Lower leg skin (tissue), 3 donors: Measurements from ENCODE around the gene KIAA0040.

Experiments
- CTCF ChIP-seq, 3 donors: fragments of 450-650 bp; IDR thresholded peaks; one replicate each; pipeline ENCODE4 v1.5.1; 2016; ENCODE audit warnings: antibody characterized with exemption in 3 of 3, mild to moderate bottlenecking in 3 of 3, moderate library complexity in 2 of 3
- POLR2A ChIP-seq, 2 donors: fragments of 450-650 bp; IDR thresholded peaks; one replicate each; pipeline ENCODE4 v1.6.1; 2016 to 2017; ENCODE audit warnings: antibody characterized with exemption in 2 of 2, mild to moderate bottlenecking in 1 of 2, moderate library complexity in 1 of 2

GRCh38 chr1:175126347-175126746 is 66.2 kb downstream of the KIAA0040 start:
- TF ChIP-seq POLR2A (IDR thresholded peaks at IDR 0.05) (no peak), CTCF (IDR thresholded peaks at IDR 0.05) (no peak)
